NB4 (cell line): ENCODE data around the gene TENM4.

Source experiments
- CTCF ChIP-seq: IDR thresholded peaks from one replicate; pipeline ENCODE4 v1.5.1; 2012; ENCODE audit warnings: low read depth, low read length
- MYC ChIP-seq: IDR thresholded peaks from 2 replicates; pipeline ENCODE4 v1.6.1; 2011; ENCODE audit warnings: low read depth, low read length
- POLR2A ChIP-seq: IDR thresholded peaks from 2 replicates; pipeline ENCODE4 v1.6.1; 2011; ENCODE audit warnings: mild to moderate bottlenecking; ENCODE audit not compliant: insufficient read length; ENCODE audit errors: extremely low read depth

GRCh38 chr11:79422866-79423265, 18.0 kb downstream of the TENM4 start:
- TF ChIP-seq POLR2A (no peak), CTCF (no peak), MYC (no peak)
